GM18508 (cell line): ENCODE results near the gene ASTN1.

Experiments used
- ATAC-seq: cut with Tn5 transposase; IDR thresholded peaks from one replicate; pipeline ENCODE4 v1.9.1; 2021; ENCODE audit warnings: moderate number of reproducible peaks; ENCODE audit not compliant: insufficient read depth, unreplicated experiment

The ASTN1 gene

GRCh38 chr1:177164380-177165068 is at the start of gene ASTN1:
TSS of gene ASTN1 (minus strand) at chr1:177164712. CDS start at chr1:177164676, 36 bp downstream.
- no peak for ATAC-seq

DNA sequence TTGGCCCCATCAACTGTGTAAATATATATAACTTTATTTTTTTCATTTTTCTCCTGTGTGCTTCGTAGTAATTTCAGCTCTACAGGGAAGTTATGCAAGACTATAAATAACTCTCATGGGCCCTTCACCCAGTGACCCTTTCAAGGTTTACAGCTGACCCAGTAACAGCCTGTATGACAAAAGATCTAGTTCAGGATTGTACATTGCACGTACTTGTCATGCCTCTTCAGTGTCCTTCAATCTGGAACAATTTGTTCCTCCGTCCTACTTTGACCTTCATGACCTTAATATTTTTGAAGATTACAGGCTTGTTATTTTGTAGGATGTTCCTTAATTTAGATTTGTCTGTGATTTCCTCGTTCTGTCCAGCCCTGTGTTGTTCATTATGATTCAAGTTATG is 46.7 kb upstream of the ASTN1 start:
- ATAC-seq: no peak

DNA sequence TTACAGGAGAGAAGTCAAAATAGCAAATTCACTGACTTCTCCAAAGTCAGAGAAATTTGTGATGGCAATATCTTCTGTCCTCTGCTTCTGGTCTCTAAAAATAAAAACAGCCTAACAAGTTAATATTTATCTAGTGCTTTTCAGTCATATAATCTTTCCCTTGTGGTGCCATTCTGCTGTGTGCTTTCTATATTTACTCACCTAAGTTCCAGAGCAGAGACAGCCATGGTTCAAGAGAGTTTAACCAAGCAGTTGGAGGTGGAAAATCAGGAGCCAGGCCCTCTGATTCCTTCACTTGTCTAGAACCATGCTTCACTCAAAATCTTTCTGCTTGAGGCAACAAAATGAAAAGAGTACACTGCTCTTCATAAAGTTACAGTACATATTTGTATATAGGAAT is 45.6 kb upstream of the ASTN1 start:
- ATAC-seq: no peak

DNA sequence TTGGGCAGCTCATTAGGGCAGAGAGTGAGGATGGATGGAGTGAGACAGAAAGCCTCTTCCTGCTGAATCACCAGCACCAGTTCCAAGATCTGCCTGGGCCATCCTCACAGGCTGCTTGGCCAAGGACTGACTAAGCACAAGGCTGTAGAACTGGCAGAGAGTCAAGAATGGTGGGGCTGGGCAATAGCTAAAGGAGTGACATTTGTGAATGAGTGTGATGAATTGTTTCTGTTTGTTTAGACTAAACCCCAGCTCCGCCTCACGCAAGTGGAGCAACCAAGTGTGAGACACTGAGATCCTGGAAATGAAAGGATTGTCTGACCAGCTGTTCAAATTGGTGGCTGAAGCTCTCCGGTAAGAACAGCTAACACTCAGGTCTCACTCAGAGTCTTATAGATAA is 44.8 kb upstream of the ASTN1 start:
- no peak for ATAC-seq

DNA sequence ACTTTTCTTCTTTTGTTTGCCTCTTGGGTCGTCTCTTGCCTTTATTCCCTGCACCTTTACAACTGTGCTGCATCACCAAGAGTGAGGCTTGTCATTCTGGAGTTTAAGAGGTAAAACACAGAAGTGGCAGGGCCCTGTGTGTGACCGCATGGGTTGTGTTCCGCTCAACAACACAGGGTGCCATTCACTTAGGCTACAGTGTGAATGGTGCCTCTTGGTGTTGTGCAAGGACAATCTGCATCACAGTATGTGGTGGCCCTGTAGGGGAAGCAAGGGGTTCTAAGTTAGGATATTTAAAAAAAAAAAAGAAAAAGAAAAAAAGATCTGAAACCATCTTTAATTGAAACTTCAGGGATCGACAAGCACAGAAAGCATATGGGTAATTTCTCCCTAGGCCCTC is 44.4 kb upstream of the ASTN1 start:
- no peak for ATAC-seq

DNA sequence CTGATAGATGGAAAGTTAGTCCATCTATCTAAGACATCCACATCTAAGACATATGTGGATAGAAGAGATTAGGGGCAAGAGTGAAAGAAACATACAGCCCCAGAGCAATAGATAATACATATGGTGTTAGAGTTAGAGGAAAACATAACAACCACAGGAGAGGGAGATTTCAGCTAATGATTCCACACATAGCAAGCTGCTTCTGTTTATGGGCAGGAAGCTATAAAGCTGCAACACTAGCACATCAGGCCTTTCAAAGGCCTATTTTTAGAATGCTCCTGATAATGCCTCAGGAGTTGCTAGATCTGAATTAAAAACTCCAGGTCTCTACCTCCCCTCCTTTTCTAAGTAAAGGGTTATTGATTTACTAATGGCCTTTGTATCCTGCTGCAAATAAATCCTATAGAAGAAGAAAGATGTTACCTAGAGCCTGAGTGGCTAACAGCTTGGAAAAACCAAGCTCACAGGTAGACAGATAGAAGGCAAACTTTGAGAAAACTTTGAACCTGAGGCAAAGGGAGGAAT is 42.4 kb upstream of the ASTN1 start:
- ATAC-seq: no peak

DNA sequence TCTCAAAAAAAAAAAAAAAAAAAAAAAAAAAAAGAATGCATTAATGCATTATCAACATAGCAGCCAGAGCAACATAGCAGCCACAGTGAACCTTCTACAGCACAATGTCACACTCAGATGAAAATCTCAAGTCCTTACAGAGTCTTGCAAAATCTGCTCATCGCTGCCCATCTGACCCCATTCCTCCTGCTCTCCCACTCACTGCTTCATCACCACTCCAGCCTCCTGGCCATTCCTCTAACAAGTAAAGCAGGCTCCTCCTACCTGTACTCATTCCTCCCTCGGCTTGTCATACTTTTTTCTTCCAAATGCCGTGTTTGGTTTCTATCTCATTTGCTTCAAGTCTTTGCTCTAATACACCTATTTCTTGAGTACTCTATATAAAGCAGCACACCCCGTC is 35.8 kb upstream of the ASTN1 start:
- ATAC-seq: no peak

GRCh38 chr1:177198243-177198642 is 33.7 kb upstream of the ASTN1 start:
- no peak for ATAC-seq

DNA sequence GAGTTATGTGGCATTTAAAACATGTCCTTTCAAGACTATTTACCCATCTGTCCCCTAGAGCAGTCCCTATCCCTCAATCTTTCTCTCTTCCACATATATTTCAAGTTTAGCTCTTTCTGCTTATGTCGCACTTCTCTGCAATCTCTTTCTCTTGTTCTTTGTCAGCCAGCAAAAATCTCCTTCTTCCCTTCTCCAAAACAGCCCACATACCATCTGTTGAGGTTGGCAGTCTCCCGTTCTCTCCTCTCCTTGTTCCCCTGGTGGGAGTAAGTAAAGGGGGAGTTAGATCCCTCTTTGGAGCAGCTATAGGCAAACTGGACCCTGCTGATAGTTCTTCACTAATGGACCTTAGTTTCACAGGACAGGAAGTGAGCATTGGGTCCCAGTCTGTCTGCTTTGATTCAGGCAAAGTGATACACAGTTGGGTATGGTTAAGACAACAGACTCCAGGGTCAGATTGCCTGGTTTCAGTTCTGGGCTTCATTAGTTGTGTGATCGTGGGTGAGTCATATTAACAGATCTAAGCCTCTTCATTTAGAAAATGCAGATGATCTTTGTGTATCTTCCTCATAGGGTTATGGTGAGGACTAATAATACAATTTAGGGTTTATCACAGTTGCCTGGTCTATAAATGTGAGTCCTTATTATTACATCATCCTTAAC is 25.9 kb upstream of the ASTN1 start:
- ATAC-seq: no peak

GRCh38 chr1:177186639-177187038 is 22.1 kb upstream of the ASTN1 start:
- no peak for ATAC-seq

GRCh38 chr1:177185209-177185608 is 20.7 kb upstream of the ASTN1 start:
- ATAC-seq: no peak

- ATAC-seq: no peak
Observed at GRCh38 chr1:177183836-177184235, 19.3 kb upstream of the ASTN1 start.

DNA sequence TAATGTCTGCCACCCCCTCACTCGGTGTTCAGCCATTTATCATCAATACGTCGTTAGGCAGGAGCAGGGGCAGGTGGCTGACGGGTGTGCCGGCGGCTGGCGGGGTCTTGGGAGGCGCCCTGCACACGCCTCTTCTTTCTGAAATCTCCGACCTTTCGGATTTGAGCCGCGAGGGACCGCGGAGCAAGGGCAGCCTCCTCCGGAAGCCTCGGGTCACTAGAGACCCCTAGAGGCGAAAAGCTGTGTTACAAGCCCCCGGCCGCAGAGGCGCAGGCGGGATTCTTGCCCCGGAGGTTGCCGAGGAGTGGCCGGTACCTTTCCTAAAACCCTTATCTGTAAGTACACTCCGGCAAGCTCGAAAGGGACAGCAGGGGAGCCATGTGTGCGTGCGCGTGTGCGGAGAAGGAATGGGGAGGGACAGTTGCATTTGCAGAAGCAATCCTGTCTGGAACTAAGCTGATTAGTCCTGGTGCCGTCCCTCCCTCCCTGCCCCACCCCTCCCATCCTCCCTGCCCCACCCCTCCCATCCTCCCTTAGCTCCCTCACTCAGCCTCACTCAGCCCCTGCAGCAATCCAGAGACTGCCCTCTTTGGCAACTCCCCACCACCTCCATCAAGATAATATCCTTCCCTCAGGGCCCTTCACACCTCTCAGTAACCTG is 17.2 kb upstream of the ASTN1 start:
- ATAC-seq: no peak

DNA sequence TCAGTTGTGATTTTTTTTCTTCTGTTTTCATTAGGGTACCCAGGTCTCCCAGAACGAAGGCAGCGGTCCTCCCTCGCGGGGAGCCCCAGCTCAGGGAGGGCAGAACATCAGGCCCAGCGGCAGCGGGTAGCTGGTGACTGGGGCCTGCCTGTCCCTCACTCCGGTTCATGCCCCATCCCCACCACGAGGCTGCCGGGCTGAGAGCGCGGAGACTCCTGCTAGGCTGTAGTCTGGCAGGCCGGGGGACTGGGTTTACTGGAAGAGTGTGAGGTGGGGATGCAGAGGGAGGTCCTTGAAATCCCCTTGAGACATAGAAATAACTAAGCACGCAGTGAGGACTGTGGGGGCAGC is 16.7 kb upstream of the ASTN1 start:
- ATAC-seq: no peak

DNA sequence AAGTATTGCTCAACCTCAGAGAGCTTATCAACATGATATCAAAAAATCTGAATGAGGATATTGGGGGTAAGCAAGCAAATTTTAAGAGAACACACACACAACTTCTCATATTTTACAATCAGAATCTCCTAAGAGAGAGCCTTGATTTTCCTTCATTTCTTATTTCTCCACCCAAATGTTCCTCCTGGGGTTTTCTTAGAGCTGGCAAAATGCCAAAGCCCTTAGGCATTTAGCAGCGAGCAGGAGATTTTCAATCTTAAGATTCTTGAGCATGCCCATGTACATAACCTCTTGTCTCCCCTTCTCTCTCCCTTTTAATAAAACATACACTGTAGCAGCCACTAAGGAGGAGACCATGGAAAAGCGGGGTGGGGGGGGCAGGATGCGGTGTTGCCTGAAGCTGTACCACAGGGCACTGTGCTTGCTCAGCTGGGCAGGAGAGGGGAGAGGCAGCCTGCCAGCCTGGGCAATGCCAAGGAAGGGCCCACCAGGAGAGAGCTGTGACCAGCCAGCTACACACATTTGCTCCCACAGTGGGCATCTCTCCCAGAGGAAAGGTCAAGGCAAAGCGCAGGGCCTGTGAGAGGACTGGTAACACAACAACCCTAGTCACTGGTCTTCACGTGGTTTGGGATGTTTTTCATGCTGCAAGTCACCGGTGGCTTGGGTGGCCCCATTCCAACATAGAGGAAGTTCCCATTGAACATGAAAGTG is 10.6 kb upstream of the ASTN1 start:
- no peak for ATAC-seq

DNA sequence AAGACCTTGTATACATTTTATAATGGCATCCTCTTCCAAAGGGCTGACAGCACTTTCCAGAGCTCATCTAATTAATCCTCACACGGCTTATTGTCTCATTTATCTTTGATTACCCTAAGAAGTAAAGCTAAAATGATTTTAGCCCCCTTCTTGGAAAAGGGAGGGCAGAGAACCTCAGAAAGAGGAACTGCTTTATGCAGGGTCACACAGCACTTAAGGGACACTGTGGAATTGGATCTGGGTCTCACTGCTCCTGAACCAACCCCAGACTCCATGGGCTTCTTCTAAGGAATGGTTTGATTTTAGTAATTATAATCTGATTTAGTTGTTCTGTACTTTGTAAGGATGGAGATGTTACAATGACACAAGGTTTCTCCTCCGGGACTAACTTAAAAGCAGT is 9.5 kb upstream of the ASTN1 start:
- no peak for ATAC-seq

- no peak for ATAC-seq
Observed at GRCh38 chr1:177172866-177173265, 8.4 kb upstream of the ASTN1 start.

DNA sequence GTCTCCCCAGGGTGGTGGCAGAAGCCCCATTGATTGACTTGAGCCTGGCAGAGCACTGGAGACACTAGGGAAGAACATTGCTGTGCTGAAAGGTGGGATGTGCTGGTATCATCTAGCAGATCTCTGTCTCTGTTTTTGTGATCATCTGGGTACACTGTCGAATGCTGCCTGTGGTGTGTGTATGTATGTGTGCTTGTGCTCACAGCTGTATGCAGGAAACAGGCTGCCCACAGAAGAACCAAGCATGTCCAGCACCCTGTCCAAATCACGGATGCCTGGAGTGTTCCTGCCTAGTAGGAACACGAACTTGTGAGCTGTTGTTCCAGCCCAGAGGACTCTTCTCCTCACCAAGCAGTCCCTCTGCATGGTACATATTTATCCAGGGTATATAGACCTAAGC is 7.8 kb upstream of the ASTN1 start:
- ATAC-seq: no peak

GRCh38 chr1:177171536-177172123 is 7.1 kb upstream of the ASTN1 start:
- no peak for ATAC-seq

- ATAC-seq: no peak
Observed at GRCh38 chr1:177170756-177171535, 6.4 kb upstream of the ASTN1 start, which contains the start of gene BRINP2. TSS of gene BRINP2 (plus strand) at chr1:177170958. CDS start at chr1:177229877, 58,919 bp downstream.
